ENCODE results near the gene DNAL4.
A peak's percentile ranks its signal among the peaks of the same experiment; 100 is the strongest.

DNAL4 gene

GRCh38 chr22:38783095-38783615 is 10.8 kb downstream of the DNAL4 start:
- no peak for TF ChIP-seq CTCF (IDR thresholded peaks at IDR 0.05; ENCODE audit: insufficient read depth, low read depth, low read length, missing control alignments)
- no peak overlapping the region for H3K4me3 ChIP-seq (ENCODE audit: low read length)
- no peak for DNase-seq (ENCODE audit: low read depth)

- DNase-seq (ENCODE audit: low read depth), result peak; percentile 75
- no peak overlapping the region for H3K4me3 ChIP-seq (ENCODE audit: low read length)
Observed at GRCh38 chr22:38782402-38783094, 11.4 kb downstream of the DNAL4 start.

GRCh38 chr22:38781033-38781432 is 12.9 kb downstream of the DNAL4 start:
- H3K4me3 ChIP-seq (ENCODE audit: low read length), result no peak overlapping the region
- DNase-seq (ENCODE audit: low read depth), result no peak
- no peak for TF ChIP-seq CTCF (IDR thresholded peaks at IDR 0.05; ENCODE audit: insufficient read depth, low read depth, low read length, missing control alignments)

More at GRCh38 chr22:38782402-38783094, 11.4 kb downstream of the DNAL4 start:
- no peak for TF ChIP-seq CTCF (IDR thresholded peaks at IDR 0.05; ENCODE audit: insufficient read depth, low read depth, low read length, missing control alignments)

GRCh38 chr22:38777087-38777671 is 16.8 kb downstream of the DNAL4 start:
- H3K4me3 ChIP-seq (ENCODE audit: low read length), result no peak overlapping the region
- no peak for TF ChIP-seq CTCF (IDR thresholded peaks at IDR 0.05; ENCODE audit: insufficient read depth, low read depth, low read length, missing control alignments)
- DNase-seq (ENCODE audit: low read depth), result no peak

GRCh38 chr22:38776086-38776485 is 17.9 kb downstream of the DNAL4 start:
- H3K4me3 ChIP-seq (ENCODE audit: low read length), result no peak overlapping the region
- no peak for TF ChIP-seq CTCF (IDR thresholded peaks at IDR 0.05; ENCODE audit: insufficient read depth, low read depth, low read length, missing control alignments)
- DNase-seq (ENCODE audit: low read depth), result no peak

GRCh38 chr22:38775656-38776055 is 18.3 kb downstream of the DNAL4 start:
- DNase-seq (ENCODE audit: low read depth), result no peak
- no peak for TF ChIP-seq CTCF (IDR thresholded peaks at IDR 0.05; ENCODE audit: insufficient read depth, low read depth, low read length, missing control alignments)
- H3K4me3 ChIP-seq (ENCODE audit: low read length), result no peak overlapping the region
